SK-N-SH treated with all-trans-retinoic acid at 6 μM for 48 hours (cell line): Measurements from ENCODE around the gene DAD1.

ENCODE experiments used
- BACH2 ChIP-seq: fragments of 250-450 bp; sonication (Bioruptor Pico); IDR thresholded peaks from 2 replicates; pipeline ENCODE4 v1.9.0; 2021; ENCODE audit warnings: mild to moderate bottlenecking, borderline replicate concordance
- CREB5 ChIP-seq: fragments of 250-450 bp; sonication (Bioruptor Pico); IDR thresholded peaks from 2 replicates; pipeline ENCODE4 v1.5.1; 2020; ENCODE audit warnings: low read depth, mild to moderate bottlenecking, moderate library complexity
- ISL1 ChIP-seq: fragments of 250-450 bp; sonication (Bioruptor Pico); IDR thresholded peaks from 2 replicates; pipeline ENCODE4 v2.1.2; 2022; ENCODE audit warnings: mild to moderate bottlenecking, moderate library complexity
- OSR1 ChIP-seq: fragments of 250-450 bp; sonication (Bioruptor Pico); IDR thresholded peaks from 2 replicates; pipeline ENCODE4 v1.8.0; 2022; ENCODE audit warnings: moderate library complexity, mild to moderate bottlenecking, inconsistent platforms
- PATZ1 ChIP-seq: fragments of 250-450 bp; sonication (Bioruptor Pico); IDR thresholded peaks from 2 replicates; pipeline ENCODE4 v1.8.0; 2020; ENCODE audit warnings: mild to moderate bottlenecking, moderate library complexity, borderline replicate concordance
- SNAI2 ChIP-seq: fragments of 250-450 bp; sonication (Bioruptor Pico); IDR thresholded peaks from 2 replicates; pipeline ENCODE4 v1.5.0; 2020; ENCODE audit warnings: mild to moderate bottlenecking, moderate library complexity
- ZFP30 ChIP-seq: fragments of 450-650 bp; formaldehyde crosslinking; IDR thresholded peaks from 2 replicates; pipeline ENCODE4 v1.5.0; 2022; ENCODE audit warnings: mild to moderate bottlenecking, moderate library complexity
- ZNF565 ChIP-seq: fragments of 450-650 bp; formaldehyde crosslinking; conservative IDR thresholded peaks from 2 replicates; pipeline ENCODE4 v1.5.0; 2020; ENCODE audit warnings: low read depth, mild to moderate bottlenecking, moderate library complexity

DNA sequence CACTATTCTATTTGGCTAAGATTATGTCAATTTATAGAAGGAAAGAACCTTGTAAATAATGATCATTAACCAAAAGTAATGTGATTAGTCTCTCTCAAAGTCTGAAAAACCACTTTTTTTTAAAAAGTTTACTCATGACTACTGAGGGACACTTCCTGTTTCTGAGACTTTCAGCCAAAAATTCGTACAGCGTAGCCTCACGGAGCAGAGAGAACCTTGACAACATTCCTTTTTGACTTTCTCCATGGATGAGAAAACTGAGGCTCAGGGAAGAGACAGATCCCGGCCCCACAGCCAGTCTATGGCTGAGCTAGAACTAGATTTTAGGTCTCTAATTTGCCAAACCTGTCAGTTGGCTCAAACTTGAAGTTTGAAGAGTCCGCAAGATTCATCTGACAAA is 68.2 kb downstream of the DAD1 start:
- TF ChIP-seq OSR1 (CRISPR knock-in tag), result no peak
- no peak for TF ChIP-seq CREB5 (CRISPR knock-in tag)
- TF ChIP-seq ZNF565 (CRISPR knock-in tag), result no peak
- no peak for TF ChIP-seq PATZ1 (CRISPR knock-in tag)
- TF ChIP-seq SNAI2 (CRISPR knock-in tag), result no peak
- TF ChIP-seq ISL1 (CRISPR knock-in tag), result no peak
- TF ChIP-seq BACH2, result no peak
- no peak for TF ChIP-seq ZFP30 (CRISPR knock-in tag)
